Tibial nerve (tissue), 4 donors: ENCODE data around the gene LRRC28. TPM values are rescaled to one million over a fixed set of nuclear protein-coding genes. Genes with fewer than 3 reads are reported as not detected.

Experiments used
- DNase-seq, 2 donors: peaks; one replicate each; pipeline ENCODE4 v3.0.0-alpha.2; 2019; ENCODE audit warnings: low spot score in 2 of 2
- H3K27ac ChIP-seq, 4 donors: fragments of 200-600 bp; sonication (generic) in 3 of 4; one replicate each; pipeline ENCODE4 v1.5.1; 2017 to 2019; ENCODE audit warnings: mild to moderate bottlenecking in 1 of 4
- H3K27me3 ChIP-seq, 2 donors: fragments of 200-600 bp; sonication (generic) in 1 of 2; one replicate each; pipeline versions ENCODE4 v1.5.1 to v1.6.0; 2017 to 2019
- H3K36me3 ChIP-seq, 3 donors: fragments of 200-600 bp; sonication (generic); one replicate each; pipeline ENCODE4 v1.5.1; 2018 to 2019
- H3K4me1 ChIP-seq, 4 donors: fragments of 200-600 bp; sonication (generic) in 3 of 4; one replicate each; pipeline ENCODE4 v1.5.1; 2017 to 2019
- H3K4me3 ChIP-seq, 4 donors: fragments of 200-600 bp; sonication (generic) in 3 of 4; one replicate each; pipeline ENCODE4 v1.5.1; 2017 to 2019; ENCODE audit warnings: mild to moderate bottlenecking in 1 of 4, moderate library complexity in 1 of 4
- H3K9me3 ChIP-seq, 4 donors: fragments of 200-600 bp; sonication (generic) in 3 of 4; one replicate each; pipeline ENCODE4 v1.5.1; 2017 to 2019
- CTCF ChIP-seq, 5 experiments: fragments of 200-600 bp in 3 of 5; fragments of 450-650 bp in 2 of 5; sonication (generic) in 3 of 5; IDR thresholded peaks; one replicate each; pipeline ENCODE4 v1.5.1; 2016 to 2019; ENCODE audit warnings: antibody characterized with exemption in 5 of 5, mild to moderate bottlenecking in 3 of 5, moderate library complexity in 2 of 5
- EP300 ChIP-seq, 2 donors: sonication (generic); formaldehyde crosslinking; IDR thresholded peaks; one replicate each; pipeline ENCODE4 v1.6.1; 2017; ENCODE audit warnings: antibody characterized with exemption in 2 of 2, mild to moderate bottlenecking in 1 of 2
- POLR2A ChIP-seq, 2 donors: fragments of 450-650 bp; IDR thresholded peaks; one replicate each; pipeline ENCODE4 v1.6.1; 2017; ENCODE audit warnings: antibody characterized with exemption in 2 of 2, mild to moderate bottlenecking in 2 of 2, moderate library complexity in 2 of 2
- WGBS, 2 donors: methylation state at CpG; one replicate each; pipeline ENCODE4 v1.1.5; 2018; 5-methylcytosine and 5-hydroxymethylcytosine counted together
- total RNA-seq, 4 donors: library from RNA; depleted of rRNA; stranded (reverse); fragments of >200 nt; gene quantifications; one replicate each; pipeline ENCODE4 v1.1.0, GENCODE V29; 2016

Gene LRRC28
- total RNA-seq, 4 donors from 2014 or later: 21.6 to 73.4 (median 33.5) TPM

GRCh38 chr15:99429681-99430081 lies 178.4 kb downstream of the LRRC28 start:
- TF ChIP-seq POLR2A (IDR thresholded peaks at IDR 0.05): no peak
- TF ChIP-seq CTCF (IDR thresholded peaks at IDR 0.05): no peak
- no peak for TF ChIP-seq EP300 (IDR thresholded peaks at IDR 0.05)
- no peak for DNase-seq

GRCh38 chr15:99430881-99431401 lies 179.7 kb downstream of the LRRC28 start:
- Histone ChIP-seq H3K27ac (no peak overlapping the region), H3K4me1 (peaks cover 0 to 25% (median 9%) of the 10 kb centered on the region in 4 donors), H3K27me3 (no peaks in the 10 kb centered on the region), H3K36me3 (no peaks in the 10 kb centered on the region), H3K9me3 (no peaks in the 10 kb centered on the region), H3K4me3 (no peak overlapping the region)
- TF ChIP-seq CTCF (IDR thresholded peaks at IDR 0.05) (no peak), EP300 (IDR thresholded peaks at IDR 0.05) (no peak)
- WGBS, 2 donors: 83 to 87% methylated on average over 22 of the region's 22 CpGs
- no peak for DNase-seq

More at GRCh38 chr15:99429681-99430081, 178.4 kb downstream of the LRRC28 start:
- Histone ChIP-seq H3K9me3 (no peaks in the 10 kb centered on the region), H3K4me1 (peaks cover 0 to 23% (median 6%) of the 10 kb centered on the region in 4 donors), H3K36me3 (no peaks in the 10 kb centered on the region), H3K27me3 (no peaks in the 10 kb centered on the region), H3K4me3 (no peak overlapping the region), H3K27ac (no peak overlapping the region)
- WGBS, 2 donors: 86 to 91% methylated on average over 5 of the region's 5 CpGs

GRCh38 chr15:99431661-99432091 lies 180.4 kb downstream of the LRRC28 start:
- H3K4me1 ChIP-seq: peaks cover 0 to 30% (median 9%) of the 10 kb centered on the region in 4 donors
- H3K27ac ChIP-seq: no peak overlapping the region
- no peaks in the 10 kb centered on the region for H3K9me3 ChIP-seq
- 95 to 98% methylated on average over 12 to 13 of the region's 13 CpGs for WGBS, 2 donors
- TF ChIP-seq POLR2A (IDR thresholded peaks at IDR 0.05) (no peak), CTCF (IDR thresholded peaks at IDR 0.05) (no peak), EP300 (IDR thresholded peaks at IDR 0.05) (no peak)
- no peaks in the 10 kb centered on the region for H3K36me3 ChIP-seq
- no peak for DNase-seq
- H3K27me3 ChIP-seq: no peaks in the 10 kb centered on the region
- H3K4me3 ChIP-seq: no peak overlapping the region

GRCh38 chr15:99432271-99433025 lies 181.2 kb downstream of the LRRC28 start:
- TF ChIP-seq CTCF (IDR thresholded peaks at IDR 0.05) (no peak), POLR2A (IDR thresholded peaks at IDR 0.05) (no peak), EP300 (IDR thresholded peaks at IDR 0.05) (no peak)
- 90 to 92% methylated on average over 14 to 15 of the region's 15 CpGs for WGBS, 2 donors
- no peak overlapping the region for H3K27ac ChIP-seq

GRCh38 chr15:99433026-99433756 lies 181.9 kb downstream of the LRRC28 start:
- Histone ChIP-seq H3K36me3 (no peaks in the 10 kb centered on the region), H3K4me1 (peaks cover 0 to 43% (median 9%) of the 10 kb centered on the region in 4 donors), H3K27ac (no peak overlapping the region), H3K9me3 (no peaks in the 10 kb centered on the region), H3K27me3 (no peaks in the 10 kb centered on the region), H3K4me3 (no peak overlapping the region)
- no peak for DNase-seq
- WGBS, 2 donors: 50 to 54% methylated on average over 4 to 10 of the region's 14 CpGs
- no peak for TF ChIP-seq CTCF (IDR thresholded peaks at IDR 0.05)
- TF ChIP-seq EP300 (IDR thresholded peaks at IDR 0.05): no peak
- TF ChIP-seq POLR2A (IDR thresholded peaks at IDR 0.05): no peak

More at GRCh38 chr15:99432271-99433025, 181.2 kb downstream of the LRRC28 start:
- Histone ChIP-seq H3K4me3 (no peak overlapping the region), H3K9me3 (no peaks in the 10 kb centered on the region), H3K36me3 (no peaks in the 10 kb centered on the region), H3K27me3 (no peaks in the 10 kb centered on the region), H3K4me1 (peaks cover 0 to 36% (median 9%) of the 10 kb centered on the region in 4 donors)
- DNase-seq: no peak
